ENCODE data around the gene TTC28. TPM values are rescaled to one million over a fixed set of nuclear protein-coding genes. Genes with fewer than 3 reads are reported as not detected.

TTC28 gene
- total RNA-seq, 1 experiment from 2014 or later = 11.2 TPM

GRCh38 chr22:27961680-27962079, 718.0 kb downstream of the TTC28 start:
- Histone ChIP-seq H3K9ac (ENCODE audit: low read length) (no peak overlapping the region), H3K9me2 (replicated peaks; ENCODE audit: insufficient read depth, low read length) (no peaks in the 10 kb centered on the region), H3K4me3 (ENCODE audit: low read length) (no peak overlapping the region), H3K79me2 (ENCODE audit: low read length) (no peaks in the 10 kb centered on the region), H3K27ac (ENCODE audit: low read length) (no peak overlapping the region), H2AFZ (ENCODE audit: low read length) (no peak overlapping the region), H3K36me3 (ENCODE audit: insufficient read depth, low read length) (no peaks in the 10 kb centered on the region), H3K4me1 (ENCODE audit: low read length) (no peaks in the 10 kb centered on the region), H3K27me3 (ENCODE audit: low read length) (no peaks in the 10 kb centered on the region), H3K9me3 (ENCODE audit: low read length) (no peaks in the 10 kb centered on the region), H3K4me2 (ENCODE audit: low read depth, low read length, poor library complexity, severe bottlenecking) (no peak overlapping the region), H4K20me1 (ENCODE audit: insufficient read depth, low read depth, low read length) (no peaks in the 10 kb centered on the region)
- DNase-seq = no peak

- Histone ChIP-seq H2AFZ (ENCODE audit: low read length) (no peak overlapping the region), H3K27me3 (ENCODE audit: low read length) (no peaks in the 10 kb centered on the region), H3K4me1 (ENCODE audit: low read length) (no peaks in the 10 kb centered on the region), H3K9me2 (replicated peaks; ENCODE audit: insufficient read depth, low read length) (no peaks in the 10 kb centered on the region), H3K4me3 (ENCODE audit: low read length) (no peak overlapping the region), H3K4me2 (ENCODE audit: low read depth, low read length, poor library complexity, severe bottlenecking) (no peak overlapping the region), H3K79me2 (ENCODE audit: low read length) (no peaks in the 10 kb centered on the region), H3K27ac (ENCODE audit: low read length) (no peak overlapping the region), H3K9me3 (ENCODE audit: low read length) (no peaks in the 10 kb centered on the region), H3K36me3 (ENCODE audit: insufficient read depth, low read length) (no peaks in the 10 kb centered on the region), H3K9ac (ENCODE audit: low read length) (no peak overlapping the region), H4K20me1 (ENCODE audit: insufficient read depth, low read depth, low read length) (no peaks in the 10 kb centered on the region)
- no peak for DNase-seq
Observed at GRCh38 chr22:27961182-27961581, 718.5 kb downstream of the TTC28 start.

GRCh38 chr22:27959335-27960090, 720.1 kb downstream of the TTC28 start:
- H3K4me1 ChIP-seq (ENCODE audit: low read length) = no peaks in the 10 kb centered on the region
- H3K36me3 ChIP-seq (ENCODE audit: insufficient read depth, low read length) = no peaks in the 10 kb centered on the region
- no peak overlapping the region for H2AFZ ChIP-seq (ENCODE audit: low read length)
- H3K27ac ChIP-seq (ENCODE audit: low read length) = no peak overlapping the region
- H3K27me3 ChIP-seq (ENCODE audit: low read length) = no peaks in the 10 kb centered on the region
- H3K9me2 ChIP-seq (replicated peaks; ENCODE audit: insufficient read depth, low read length) = no peaks in the 10 kb centered on the region
- H3K9me3 ChIP-seq (ENCODE audit: low read length) = no peaks in the 10 kb centered on the region
- H3K9ac ChIP-seq (ENCODE audit: low read length) = no peak overlapping the region
- H4K20me1 ChIP-seq (ENCODE audit: insufficient read depth, low read depth, low read length) = no peaks in the 10 kb centered on the region
- H3K4me3 ChIP-seq (ENCODE audit: low read length) = no peak overlapping the region
- DNase-seq = no peak
- no peaks in the 10 kb centered on the region for H3K79me2 ChIP-seq (ENCODE audit: low read length)
- H3K4me2 ChIP-seq (ENCODE audit: low read depth, low read length, poor library complexity, severe bottlenecking) = no peak overlapping the region

- H4K20me1 ChIP-seq (ENCODE audit: insufficient read depth, low read depth, low read length) = no peaks in the 10 kb centered on the region
- no peak overlapping the region for H3K4me3 ChIP-seq (ENCODE audit: low read length)
- H3K9me2 ChIP-seq (replicated peaks; ENCODE audit: insufficient read depth, low read length) = no peaks in the 10 kb centered on the region
- no peak overlapping the region for H3K27ac ChIP-seq (ENCODE audit: low read length)
- no peak for DNase-seq
- H3K4me1 ChIP-seq (ENCODE audit: low read length) = no peaks in the 10 kb centered on the region
- H3K79me2 ChIP-seq (ENCODE audit: low read length) = no peaks in the 10 kb centered on the region
- H3K9me3 ChIP-seq (ENCODE audit: low read length) = no peaks in the 10 kb centered on the region
- H3K27me3 ChIP-seq (ENCODE audit: low read length) = no peaks in the 10 kb centered on the region
- H2AFZ ChIP-seq (ENCODE audit: low read length) = no peak overlapping the region
- no peak overlapping the region for H3K4me2 ChIP-seq (ENCODE audit: low read depth, low read length, poor library complexity, severe bottlenecking)
- no peaks in the 10 kb centered on the region for H3K36me3 ChIP-seq (ENCODE audit: insufficient read depth, low read length)
- H3K9ac ChIP-seq (ENCODE audit: low read length) = no peak overlapping the region
Observed at GRCh38 chr22:27952779-27953178, 726.9 kb downstream of the TTC28 start.

GRCh38 chr22:27952091-27952490, 727.5 kb downstream of the TTC28 start:
- H3K4me1 ChIP-seq (ENCODE audit: low read length) = no peaks in the 10 kb centered on the region
- H4K20me1 ChIP-seq (ENCODE audit: insufficient read depth, low read depth, low read length) = no peaks in the 10 kb centered on the region
- no peaks in the 10 kb centered on the region for H3K9me2 ChIP-seq (replicated peaks; ENCODE audit: insufficient read depth, low read length)
- DNase-seq = no peak
- H3K27ac ChIP-seq (ENCODE audit: low read length) = no peak overlapping the region
- H3K9me3 ChIP-seq (ENCODE audit: low read length) = no peaks in the 10 kb centered on the region
- no peaks in the 10 kb centered on the region for H3K79me2 ChIP-seq (ENCODE audit: low read length)
- H3K4me3 ChIP-seq (ENCODE audit: low read length) = no peak overlapping the region
- H2AFZ ChIP-seq (ENCODE audit: low read length) = no peak overlapping the region
- no peaks in the 10 kb centered on the region for H3K27me3 ChIP-seq (ENCODE audit: low read length)
- no peak overlapping the region for H3K9ac ChIP-seq (ENCODE audit: low read length)
- no peaks in the 10 kb centered on the region for H3K36me3 ChIP-seq (ENCODE audit: insufficient read depth, low read length)
- no peak overlapping the region for H3K4me2 ChIP-seq (ENCODE audit: low read depth, low read length, poor library complexity, severe bottlenecking)

- Histone ChIP-seq H3K27ac (ENCODE audit: low read length) (no peak overlapping the region), H3K36me3 (ENCODE audit: insufficient read depth, low read length) (no peaks in the 10 kb centered on the region), H3K9me2 (replicated peaks; ENCODE audit: insufficient read depth, low read length) (no peaks in the 10 kb centered on the region), H3K27me3 (ENCODE audit: low read length) (no peaks in the 10 kb centered on the region), H3K9me3 (ENCODE audit: low read length) (no peaks in the 10 kb centered on the region), H3K79me2 (ENCODE audit: low read length) (no peaks in the 10 kb centered on the region), H2AFZ (ENCODE audit: low read length) (no peak overlapping the region), H3K4me3 (ENCODE audit: low read length) (no peak overlapping the region), H3K4me2 (ENCODE audit: low read depth, low read length, poor library complexity, severe bottlenecking) (no peak overlapping the region), H3K9ac (ENCODE audit: low read length) (no peak overlapping the region), H3K4me1 (ENCODE audit: low read length) (no peaks in the 10 kb centered on the region), H4K20me1 (ENCODE audit: insufficient read depth, low read depth, low read length) (no peaks in the 10 kb centered on the region)
- DNase-seq = no peak
Observed at GRCh38 chr22:27949421-27949820, 730.2 kb downstream of the TTC28 start.

GRCh38 chr22:27948569-27948968, 731.1 kb downstream of the TTC28 start:
- H3K4me2 ChIP-seq (ENCODE audit: low read depth, low read length, poor library complexity, severe bottlenecking) = no peak overlapping the region
- H3K9me3 ChIP-seq (ENCODE audit: low read length) = no peaks in the 10 kb centered on the region
- H3K9ac ChIP-seq (ENCODE audit: low read length) = no peak overlapping the region
- H3K36me3 ChIP-seq (ENCODE audit: insufficient read depth, low read length) = no peaks in the 10 kb centered on the region
- no peak overlapping the region for H3K27ac ChIP-seq (ENCODE audit: low read length)
- no peaks in the 10 kb centered on the region for H4K20me1 ChIP-seq (ENCODE audit: insufficient read depth, low read depth, low read length)
- H3K9me2 ChIP-seq (replicated peaks; ENCODE audit: insufficient read depth, low read length) = no peaks in the 10 kb centered on the region
- H3K4me1 ChIP-seq (ENCODE audit: low read length) = no peaks in the 10 kb centered on the region
- H3K4me3 ChIP-seq (ENCODE audit: low read length) = no peak overlapping the region
- no peaks in the 10 kb centered on the region for H3K79me2 ChIP-seq (ENCODE audit: low read length)
- DNase-seq = no peak
- H2AFZ ChIP-seq (ENCODE audit: low read length) = no peak overlapping the region
- H3K27me3 ChIP-seq (ENCODE audit: low read length) = no peaks in the 10 kb centered on the region

- Histone ChIP-seq H4K20me1 (ENCODE audit: insufficient read depth, low read depth, low read length) (no peaks in the 10 kb centered on the region), H2AFZ (ENCODE audit: low read length) (no peak overlapping the region), H3K9me3 (ENCODE audit: low read length) (no peaks in the 10 kb centered on the region), H3K79me2 (ENCODE audit: low read length) (no peaks in the 10 kb centered on the region), H3K27ac (ENCODE audit: low read length) (no peak overlapping the region), H3K9me2 (replicated peaks; ENCODE audit: insufficient read depth, low read length) (no peaks in the 10 kb centered on the region), H3K4me1 (ENCODE audit: low read length) (no peaks in the 10 kb centered on the region), H3K4me3 (ENCODE audit: low read length) (no peak overlapping the region), H3K36me3 (ENCODE audit: insufficient read depth, low read length) (no peaks in the 10 kb centered on the region), H3K9ac (ENCODE audit: low read length) (no peak overlapping the region), H3K27me3 (ENCODE audit: low read length) (no peaks in the 10 kb centered on the region), H3K4me2 (ENCODE audit: low read depth, low read length, poor library complexity, severe bottlenecking) (no peak overlapping the region)
- no peak for DNase-seq
Observed at GRCh38 chr22:27947448-27947847, 732.2 kb downstream of the TTC28 start.
